Nephron progenitor cell (in vitro differentiated cells): ENCODE measurements around the gene SPINT1.

Experiments
- DNase-seq: peaks from one replicate; pipeline ENCODE4 v3.0.0; 2021
- H3K27ac Mint-ChIP-seq: 2 replicates; pipeline ENCODE4 v1.8.0; 2021; ENCODE audit warnings: mild to moderate bottlenecking, moderate library complexity, mixed read lengths
- H3K27me3 Mint-ChIP-seq: 2 replicates; pipeline ENCODE4 v1.8.0; 2021; ENCODE audit warnings: mild to moderate bottlenecking, low read depth, mixed read lengths; ENCODE audit not compliant: poor library complexity
- H3K36me3 Mint-ChIP-seq: 2 replicates; pipeline ENCODE4 v1.8.0; 2021; ENCODE audit warnings: low read depth, mixed read lengths
- H3K4me1 Mint-ChIP-seq: 2 replicates; pipeline ENCODE4 v1.8.0; 2021; ENCODE audit warnings: mixed read lengths
- H3K4me3 Mint-ChIP-seq: 2 replicates; pipeline ENCODE4 v1.8.0; 2021; ENCODE audit warnings: mild to moderate bottlenecking, moderate library complexity, mixed read lengths
- H3K9me3 Mint-ChIP-seq: 2 replicates; pipeline ENCODE4 v1.8.0; 2021; ENCODE audit warnings: mild to moderate bottlenecking, moderate library complexity, mixed read lengths
- TF ChIP-seq, protein P1 (sequence below): fragments of 200-600 bp; sonication (generic); IDR thresholded peaks from 2 replicates; pipeline ENCODE4 v1.5.0; 2021; ENCODE audit warnings: antibody characterized with exemption

SPINT1 gene

GRCh38 chr15:40902605-40903561, 59.0 kb downstream of the SPINT1 start:
- Mint-ChIP-seq H3K36me3 (peaks cover 25% of the 10 kb centered on the region), H3K27me3 (no peaks in the 10 kb centered on the region), H3K9me3 (no peaks in the 10 kb centered on the region), H3K27ac (no peak overlapping the region), H3K4me3 (no peak overlapping the region), H3K4me1 (peaks cover 21% of the 10 kb centered on the region)
- DNase-seq = no peak
- TF ChIP-seq, protein P1, sequence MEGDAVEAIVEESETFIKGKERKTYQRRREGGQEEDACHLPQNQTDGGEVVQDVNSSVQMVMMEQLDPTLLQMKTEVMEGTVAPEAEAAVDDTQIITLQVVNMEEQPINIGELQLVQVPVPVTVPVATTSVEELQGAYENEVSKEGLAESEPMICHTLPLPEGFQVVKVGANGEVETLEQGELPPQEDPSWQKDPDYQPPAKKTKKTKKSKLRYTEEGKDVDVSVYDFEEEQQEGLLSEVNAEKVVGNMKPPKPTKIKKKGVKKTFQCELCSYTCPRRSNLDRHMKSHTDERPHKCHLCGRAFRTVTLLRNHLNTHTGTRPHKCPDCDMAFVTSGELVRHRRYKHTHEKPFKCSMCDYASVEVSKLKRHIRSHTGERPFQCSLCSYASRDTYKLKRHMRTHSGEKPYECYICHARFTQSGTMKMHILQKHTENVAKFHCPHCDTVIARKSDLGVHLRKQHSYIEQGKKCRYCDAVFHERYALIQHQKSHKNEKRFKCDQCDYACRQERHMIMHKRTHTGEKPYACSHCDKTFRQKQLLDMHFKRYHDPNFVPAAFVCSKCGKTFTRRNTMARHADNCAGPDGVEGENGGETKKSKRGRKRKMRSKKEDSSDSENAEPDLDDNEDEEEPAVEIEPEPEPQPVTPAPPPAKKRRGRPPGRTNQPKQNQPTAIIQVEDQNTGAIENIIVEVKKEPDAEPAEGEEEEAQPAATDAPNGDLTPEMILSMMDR = no peak

DNA sequence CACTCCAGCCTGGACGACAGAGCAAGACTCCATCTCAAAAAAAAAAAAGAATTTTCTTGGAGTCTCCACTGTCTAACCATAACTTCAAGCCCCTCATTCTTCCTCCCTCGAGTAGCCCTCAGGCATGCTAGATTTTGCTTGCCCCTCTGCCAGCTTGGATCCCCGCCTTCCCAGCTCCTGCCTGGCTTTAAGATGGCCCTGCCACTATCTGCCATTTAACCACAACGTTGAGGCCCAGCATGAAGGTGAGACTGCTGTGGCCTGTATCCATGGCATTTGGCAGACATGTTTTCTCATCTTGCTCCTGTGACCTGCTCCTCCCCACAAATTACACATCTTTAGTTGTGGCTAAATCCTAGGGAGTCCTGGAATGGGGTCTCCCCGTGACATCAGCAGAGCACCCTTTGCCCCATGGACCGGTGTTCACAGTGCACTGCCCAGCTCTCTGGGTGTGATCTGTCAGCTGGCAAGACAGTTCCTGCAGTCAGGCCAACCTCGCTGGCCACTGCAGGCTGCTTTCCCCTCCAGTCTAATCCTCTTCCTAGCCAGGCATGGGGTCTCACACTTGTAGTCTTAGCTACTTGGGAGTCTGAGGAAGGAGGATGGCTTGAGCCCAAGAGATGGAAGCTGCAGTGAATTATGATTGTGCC, 60.8 kb downstream of the SPINT1 start:
- Mint-ChIP-seq H3K4me1 (peaks cover 34% of the 10 kb centered on the region), H3K9me3 (no peaks in the 10 kb centered on the region), H3K36me3 (peaks cover 15% of the 10 kb centered on the region), H3K4me3 (no peak overlapping the region), H3K27me3 (peaks cover 7% of the 10 kb centered on the region), H3K27ac (no peak overlapping the region)
- DNase-seq = no peak
- TF ChIP-seq, protein P1 = no peak

DNA sequence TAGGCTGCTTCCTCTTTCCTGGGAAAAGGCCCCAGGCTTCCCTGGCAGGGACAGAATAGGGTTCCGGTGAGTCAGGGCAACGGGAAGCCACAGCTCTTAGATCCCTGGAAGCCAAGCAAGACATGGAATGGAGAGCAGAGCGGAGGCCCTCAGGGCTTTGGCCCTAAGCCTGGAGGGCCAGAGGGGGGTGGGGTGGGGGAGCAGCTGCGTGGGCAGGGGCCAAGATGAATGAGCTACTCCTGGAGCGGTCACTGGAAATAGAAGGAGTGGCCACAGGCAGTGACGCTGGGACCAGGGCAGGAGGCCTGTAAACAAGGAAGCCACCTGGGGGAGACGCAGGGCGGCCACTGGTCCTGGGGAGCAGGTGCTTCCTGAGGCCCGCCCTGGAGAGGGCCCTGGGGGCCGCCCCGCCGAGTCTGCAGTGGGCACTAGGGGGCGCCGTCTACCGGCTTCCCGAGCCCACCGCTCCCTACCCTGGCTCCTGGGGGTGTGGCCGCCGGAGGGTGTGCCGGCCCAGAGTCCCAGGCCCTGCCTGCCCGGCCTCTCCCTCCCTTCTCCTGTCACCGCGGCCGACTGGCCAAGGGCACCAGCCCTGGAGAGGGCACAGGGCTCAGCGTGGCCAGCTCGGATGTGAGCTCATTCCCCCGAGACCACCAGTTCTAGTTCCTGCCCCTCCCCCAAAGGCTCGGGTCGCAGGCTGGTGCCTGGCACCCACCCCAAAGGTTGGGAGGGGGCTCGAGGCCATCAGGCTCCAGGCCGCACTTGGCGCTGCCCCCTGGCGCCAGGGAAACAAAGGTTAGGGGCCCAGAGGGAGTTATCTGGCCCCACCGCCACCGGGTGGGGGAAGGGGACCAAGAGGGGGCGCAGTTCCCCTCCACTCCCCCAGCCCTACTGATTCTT, 62.5 kb downstream of the SPINT1 start:
- TF ChIP-seq, protein P1 = peak; percentile 88

GRCh38 chr15:40906991-40907802, 63.3 kb downstream of the SPINT1 start:
- TF ChIP-seq, protein P1 = no peak
- peaks cover 8% of the 10 kb centered on the region for H3K36me3 Mint-ChIP-seq
- H3K9me3 Mint-ChIP-seq = no peaks in the 10 kb centered on the region
- peaks cover 60% of the 10 kb centered on the region for H3K4me1 Mint-ChIP-seq
- no peak overlapping the region for H3K27ac Mint-ChIP-seq
- no peak for DNase-seq
- H3K4me3 Mint-ChIP-seq = no peak overlapping the region
- peaks cover 7% of the 10 kb centered on the region for H3K27me3 Mint-ChIP-seq

More for the DNA sequence above, 62.5 kb downstream of the SPINT1 start:
- H3K9me3 Mint-ChIP-seq = no peaks in the 10 kb centered on the region
- H3K4me3 Mint-ChIP-seq = no peak overlapping the region
- no peak overlapping the region for H3K27ac Mint-ChIP-seq
- peaks cover 51% of the 10 kb centered on the region for H3K4me1 Mint-ChIP-seq
- peaks cover 8% of the 10 kb centered on the region for H3K36me3 Mint-ChIP-seq
- peak; percentile 92 for DNase-seq
- peaks cover 7% of the 10 kb centered on the region for H3K27me3 Mint-ChIP-seq
